SK-N-SH treated with all-trans-retinoic acid at 6 μM for 48 hours (cell line): ENCODE measurements around the gene ORM2.

Experiments used
- ATAC-seq: fragments of 200-7000 bp; cut with Tn5 transposase; 3 replicates; pipeline ENCODE4 v1.9.1; 2020; ENCODE audit warnings: mild to moderate bottlenecking, moderate library complexity
- ARNTL ChIP-seq: fragments of 450-650 bp; formaldehyde crosslinking; IDR thresholded peaks from 2 replicates; pipeline ENCODE4 v1.5.0; 2020; ENCODE audit warnings: low read depth, mild to moderate bottlenecking, moderate library complexity, borderline replicate concordance
- BACH2 ChIP-seq: fragments of 250-450 bp; sonication (Bioruptor Pico); IDR thresholded peaks from 2 replicates; pipeline ENCODE4 v1.9.0; 2021; ENCODE audit warnings: mild to moderate bottlenecking, borderline replicate concordance
- CREB5 ChIP-seq: fragments of 250-450 bp; sonication (Bioruptor Pico); IDR thresholded peaks from 2 replicates; pipeline ENCODE4 v1.5.1; 2020; ENCODE audit warnings: low read depth, mild to moderate bottlenecking, moderate library complexity
- CSDC2 ChIP-seq: fragments of 250-450 bp; sonication (Bioruptor Pico); IDR thresholded peaks from 2 replicates; pipeline ENCODE4 v1.5.0; 2020; ENCODE audit warnings: mild to moderate bottlenecking, moderate library complexity
- ESRRG ChIP-seq: fragments of 250-450 bp; sonication (Bioruptor Pico); IDR thresholded peaks from 2 replicates; pipeline ENCODE4 v1.6.1; 2021; ENCODE audit warnings: mild to moderate bottlenecking
- GLIS3 ChIP-seq: fragments of 250-450 bp; sonication (Bioruptor Pico); IDR thresholded peaks from 2 replicates; pipeline ENCODE4 v1.5.0; 2020; ENCODE audit warnings: mild to moderate bottlenecking, moderate library complexity
- ISL1 ChIP-seq: fragments of 250-450 bp; sonication (Bioruptor Pico); IDR thresholded peaks from 2 replicates; pipeline ENCODE4 v2.1.2; 2022; ENCODE audit warnings: mild to moderate bottlenecking, moderate library complexity
- OSR1 ChIP-seq: fragments of 250-450 bp; sonication (Bioruptor Pico); IDR thresholded peaks from 2 replicates; pipeline ENCODE4 v1.8.0; 2022; ENCODE audit warnings: moderate library complexity, mild to moderate bottlenecking, inconsistent platforms
- PATZ1 ChIP-seq: fragments of 250-450 bp; sonication (Bioruptor Pico); IDR thresholded peaks from 2 replicates; pipeline ENCODE4 v1.8.0; 2020; ENCODE audit warnings: mild to moderate bottlenecking, moderate library complexity, borderline replicate concordance
- PPARA ChIP-seq: fragments of 250-450 bp; sonication (Bioruptor Pico); IDR thresholded peaks from 2 replicates; pipeline ENCODE4 v1.5.0; 2020; ENCODE audit warnings: mild to moderate bottlenecking, borderline replicate concordance
- RARB ChIP-seq: fragments of 250-450 bp; sonication (Bioruptor Pico); IDR thresholded peaks from 2 replicates; pipeline ENCODE4 v1.8.0; 2021; ENCODE audit warnings: mild to moderate bottlenecking, moderate library complexity
- SNAI2 ChIP-seq: fragments of 250-450 bp; sonication (Bioruptor Pico); IDR thresholded peaks from 2 replicates; pipeline ENCODE4 v1.5.0; 2020; ENCODE audit warnings: mild to moderate bottlenecking, moderate library complexity
- TCF4 ChIP-seq: fragments of 250-450 bp; sonication (Bioruptor Pico); IDR thresholded peaks from 2 replicates; pipeline ENCODE4 v1.8.0; 2021; ENCODE audit warnings: mild to moderate bottlenecking, moderate library complexity, borderline replicate concordance
- TOX ChIP-seq: fragments of 250-450 bp; sonication (Bioruptor Pico); IDR thresholded peaks from 2 replicates; pipeline ENCODE4 v1.8.0; 2021; ENCODE audit warnings: mild to moderate bottlenecking, moderate library complexity, borderline replicate concordance
- TSHZ2 ChIP-seq: fragments of 250-450 bp; sonication (Bioruptor Pico); IDR thresholded peaks from 2 replicates; pipeline ENCODE4 v1.5.0; 2020; ENCODE audit warnings: mild to moderate bottlenecking, moderate library complexity
- ZC3H10 ChIP-seq: fragments of 250-450 bp; sonication (Bioruptor Pico); IDR thresholded peaks from 2 replicates; pipeline ENCODE4 v1.5.1; 2021; ENCODE audit warnings: mild to moderate bottlenecking, moderate library complexity
- ZFP3 ChIP-seq: fragments of 250-450 bp; sonication (Bioruptor Pico); IDR thresholded peaks from 2 replicates; pipeline ENCODE4 v1.5.0; 2020; ENCODE audit warnings: mild to moderate bottlenecking, moderate library complexity
- ZFP30 ChIP-seq: fragments of 450-650 bp; formaldehyde crosslinking; IDR thresholded peaks from 2 replicates; pipeline ENCODE4 v1.5.0; 2022; ENCODE audit warnings: mild to moderate bottlenecking, moderate library complexity
- ZNF70 ChIP-seq: fragments of 450-650 bp; formaldehyde crosslinking; IDR thresholded peaks from 2 replicates; pipeline ENCODE4 v1.5.0; 2020; ENCODE audit warnings: mild to moderate bottlenecking, moderate library complexity
- ZNF8 ChIP-seq: fragments of 450-650 bp; formaldehyde crosslinking; IDR thresholded peaks from 2 replicates; pipeline ENCODE4 v1.5.0; 2020; ENCODE audit warnings: mild to moderate bottlenecking, moderate library complexity
- TF ChIP-seq, protein P1 (sequence below): fragments of 250-450 bp; sonication (Bioruptor Pico); IDR thresholded peaks from 2 replicates; pipeline ENCODE4 v1.8.0; 2021; ENCODE audit warnings: low read depth, mild to moderate bottlenecking, moderate library complexity, borderline replicate concordance

The ORM2 gene

DNA sequence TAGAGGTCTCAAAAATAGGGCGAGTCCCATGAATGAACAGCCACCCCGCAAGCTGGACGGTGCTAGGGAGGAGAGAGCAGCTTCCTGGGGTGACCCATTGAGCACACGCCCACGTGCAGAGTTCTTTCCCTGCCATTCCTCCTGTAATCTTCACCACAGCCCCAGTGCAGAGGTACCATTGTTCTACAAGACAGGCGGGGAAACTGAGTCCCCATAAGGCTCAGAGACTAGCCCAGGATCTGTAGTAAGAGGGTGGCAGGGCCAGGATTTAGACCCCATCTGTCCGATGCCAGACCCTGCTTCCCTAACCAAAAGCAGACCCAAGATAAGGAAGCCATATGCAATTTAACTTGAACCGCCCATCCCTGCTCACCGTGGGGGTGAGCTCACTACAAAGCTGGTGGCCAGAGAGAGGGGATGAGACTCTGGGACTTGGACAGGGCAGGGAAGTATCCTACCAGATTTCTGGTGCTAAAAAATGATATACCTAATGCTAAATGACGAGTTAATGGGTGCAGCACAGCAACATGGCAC lies 43.5 kb upstream of the ORM2 start:
- TF ChIP-seq TCF4 (CRISPR knock-in tag) (peak; percentile 24; the same call in 1 of the 2 replicates), GLIS3 (no peak)
- no peak for ATAC-seq

DNA sequence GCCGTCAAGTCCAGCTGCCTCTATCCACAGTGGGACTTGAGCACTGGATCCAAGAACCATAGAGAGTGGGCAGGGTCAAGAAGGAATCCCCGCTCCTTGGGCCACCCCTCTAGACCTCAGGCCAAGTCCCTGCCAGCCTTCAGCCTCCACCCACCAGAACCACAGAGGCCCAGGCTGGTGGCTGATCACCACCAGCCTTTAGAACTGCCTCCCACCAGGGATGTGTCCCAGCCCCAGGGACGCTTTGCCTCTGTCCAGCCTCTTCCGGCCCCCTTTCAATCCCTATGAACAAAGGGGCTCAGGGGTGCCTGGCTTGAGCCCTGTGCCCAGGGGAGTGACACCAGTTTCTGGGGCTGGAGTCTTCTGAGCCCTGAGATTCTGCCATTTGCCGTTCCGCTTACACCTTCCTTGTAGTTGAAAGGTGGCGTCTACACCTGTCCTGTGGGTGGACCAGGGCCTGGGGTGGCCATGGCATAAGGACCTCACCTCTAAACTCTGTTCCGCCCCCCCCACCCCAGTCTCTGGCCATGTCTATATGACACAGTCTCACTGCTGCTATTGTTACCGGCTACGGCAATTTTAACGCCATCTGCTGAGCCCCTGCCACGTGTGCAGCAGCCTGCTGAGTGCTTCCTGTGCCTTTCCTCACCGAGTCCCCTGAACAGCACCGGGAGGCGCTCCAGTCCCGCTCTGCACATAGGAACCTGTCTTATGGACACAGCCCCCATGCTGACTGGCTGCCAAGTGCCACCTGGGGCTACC lies 42.5 kb upstream of the ORM2 start:
- ATAC-seq, result no peak
- TF ChIP-seq PPARA (CRISPR knock-in tag) (no peak), RARB (no peak), BACH2 (no peak), ZFP30 (CRISPR knock-in tag) (no peak), SNAI2 (CRISPR knock-in tag) (no peak)

- TF ChIP-seq TSHZ2 (no peak), ZFP3 (no peak), TOX (no peak), ZC3H10 (no peak), SNAI2 (CRISPR knock-in tag) (no peak), ZNF8 (no peak), ESRRG (CRISPR knock-in tag) (no peak), ZNF70 (CRISPR knock-in tag) (no peak), OSR1 (CRISPR knock-in tag) (no peak), CREB5 (no peak), PATZ1 (CRISPR knock-in tag) (no peak), BACH2 (no peak), ZFP30 (CRISPR knock-in tag) (no peak), RARB (no peak), PPARA (CRISPR knock-in tag) (no peak), ARNTL (CRISPR knock-in tag) (no peak), ISL1 (CRISPR knock-in tag) (no peak)
- TF ChIP-seq, protein P1, sequence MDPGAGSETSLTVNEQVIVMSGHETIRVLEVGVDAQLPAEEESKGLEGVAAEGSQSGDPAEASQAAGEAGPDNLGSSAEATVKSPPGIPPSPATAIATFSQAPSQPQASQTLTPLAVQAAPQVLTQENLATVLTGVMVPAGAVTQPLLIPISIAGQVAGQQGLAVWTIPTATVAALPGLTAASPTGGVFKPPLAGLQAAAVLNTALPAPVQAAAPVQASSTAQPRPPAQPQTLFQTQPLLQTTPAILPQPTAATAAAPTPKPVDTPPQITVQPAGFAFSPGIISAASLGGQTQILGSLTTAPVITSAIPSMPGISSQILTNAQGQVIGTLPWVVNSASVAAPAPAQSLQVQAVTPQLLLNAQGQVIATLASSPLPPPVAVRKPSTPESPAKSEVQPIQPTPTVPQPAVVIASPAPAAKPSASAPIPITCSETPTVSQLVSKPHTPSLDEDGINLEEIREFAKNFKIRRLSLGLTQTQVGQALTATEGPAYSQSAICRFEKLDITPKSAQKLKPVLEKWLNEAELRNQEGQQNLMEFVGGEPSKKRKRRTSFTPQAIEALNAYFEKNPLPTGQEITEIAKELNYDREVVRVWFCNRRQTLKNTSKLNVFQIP (CRISPR knock-in tag), result no peak
- ATAC-seq, result no peak
Observed at GRCh38 chr9:114287763-114288192, 41.9 kb upstream of the ORM2 start.

DNA sequence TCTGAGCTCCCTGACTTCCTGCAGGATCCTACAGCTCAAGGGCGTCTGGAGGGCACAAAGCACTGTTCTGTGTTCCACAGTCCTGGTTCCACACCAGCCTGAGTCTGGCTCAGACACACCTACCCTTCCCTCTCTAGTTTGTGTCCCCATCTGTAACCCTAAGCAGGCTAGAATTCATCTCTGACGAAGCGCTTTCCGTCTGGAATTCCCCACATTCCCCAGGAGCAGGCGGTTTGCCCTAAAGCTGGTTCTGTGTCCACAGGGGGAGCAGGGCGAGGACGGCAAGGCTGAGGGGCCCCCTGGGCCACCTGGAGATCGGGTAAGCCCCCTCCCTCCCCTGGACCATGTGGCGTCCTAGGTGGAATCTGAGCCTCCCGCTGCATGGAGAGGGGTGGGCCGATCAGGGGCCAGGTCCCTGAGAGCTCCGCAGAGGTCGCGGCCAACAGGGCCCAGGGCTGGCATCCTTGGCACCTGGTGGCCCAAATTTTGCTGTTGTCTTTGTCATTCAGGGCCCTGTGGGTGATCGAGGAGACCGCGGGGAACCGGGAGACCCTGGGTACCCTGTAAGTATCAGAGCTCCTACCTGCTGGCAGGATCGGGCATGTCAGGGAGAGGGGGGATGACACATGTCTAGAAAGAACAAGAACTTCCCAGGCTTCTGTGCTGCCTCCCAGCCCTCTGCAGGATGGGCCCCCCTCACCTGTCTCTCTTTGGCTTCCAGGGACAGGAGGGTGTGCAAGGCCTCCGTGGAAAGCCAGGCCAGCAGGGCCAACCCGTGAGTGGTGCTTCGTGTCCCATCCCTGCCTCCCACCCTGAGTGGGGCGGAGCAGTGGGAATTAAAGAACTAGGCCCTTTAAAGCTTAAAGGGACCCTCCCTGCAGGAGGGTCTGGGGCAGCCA lies 41.2 kb upstream of the ORM2 start:
- peak; percentile 72 for ATAC-seq
- TF ChIP-seq TCF4 (CRISPR knock-in tag), result no peak
- TF ChIP-seq, protein P1 (CRISPR knock-in tag), result no peak
- no peak for TF ChIP-seq GLIS3
- no peak for TF ChIP-seq CREB5
- no peak for TF ChIP-seq ZFP30 (CRISPR knock-in tag)
- no peak for TF ChIP-seq ZNF70 (CRISPR knock-in tag)
- no peak for TF ChIP-seq ZNF8
- no peak for TF ChIP-seq CSDC2 (CRISPR knock-in tag)
- TF ChIP-seq TOX, result no peak
- TF ChIP-seq ISL1 (CRISPR knock-in tag), result no peak
- TF ChIP-seq RARB, result no peak
- TF ChIP-seq PPARA (CRISPR knock-in tag), result no peak
- no peak for TF ChIP-seq ZFP3
